ENCODE data around the gene NUDT21.

GRCh38 chr16:56477096-56477878 is 26.2 kb upstream of the NUDT21 start:
- TF ChIP-seq CREM (IDR thresholded peaks at IDR 0.05; ENCODE audit: low read depth) = no peak
- TF ChIP-seq STAT1 (conservative IDR thresholded peaks at IDR 0.05) = no peak
- no peak for TF ChIP-seq POLR2AphosphoS5 (IDR thresholded peaks at IDR 0.05; ENCODE audit: low read length)
- TF ChIP-seq EZH2 (IDR thresholded peaks at IDR 0.05; ENCODE audit: borderline replicate concordance, control insufficient read depth, low read depth, low read length) = no peak
- TF ChIP-seq LARP7 (IDR thresholded peaks at IDR 0.05) = no peak
- TF ChIP-seq MTA2 (IDR thresholded peaks at IDR 0.05; ENCODE audit: low read depth) = no peak
- no peak for TF ChIP-seq SKIL (IDR thresholded peaks at IDR 0.05; ENCODE audit: low read depth, poor library complexity, severe bottlenecking)
- TF ChIP-seq CTCF (IDR thresholded peaks at IDR 0.05 in 2 of 3, conservative IDR thresholded peaks at IDR 0.05 in 1 of 3; ENCODE audit: control insufficient read depth in 2 of 3, extremely low read depth in 1 of 3, insufficient read depth in 1 of 3, low read depth in 3 of 3, low read length in 3 of 3) = no peak
- TF ChIP-seq RUNX3 (IDR thresholded peaks at IDR 0.05; ENCODE audit: low read length) = no peak
- TF ChIP-seq BHLHE40 (IDR thresholded peaks at IDR 0.05; ENCODE audit: borderline replicate concordance in 1 of 2, low read depth in 2 of 2, low read length in 1 of 2) = no peak
- TF ChIP-seq ZBED1 (IDR thresholded peaks at IDR 0.05; ENCODE audit: borderline replicate concordance) = no peak
- TF ChIP-seq TARDBP (IDR thresholded peaks at IDR 0.05; ENCODE audit: borderline replicate concordance) = no peak

All from GM12878 (cell line).